HPDE6-E6E7 (cell line): ENCODE data around the gene PSMB3.
"Not testable (repeated sequence)": the region's sequence is repeated elsewhere in the genome, so short reads cannot be mapped to it uniquely, and the experiment has no call there.

Source experiments
- DNase-seq: peaks from one replicate; pipeline ENCODE4 v3.0.0; 2011; ENCODE audit warnings: missing footprints; ENCODE audit errors: extremely low spot score

Gene PSMB3

GRCh38 chr17:38749223-38750043 lies 3.1 kb upstream of the PSMB3 start:
- no peak for DNase-seq

- no peak for DNase-seq
Observed at GRCh38 chr17:38750044-38750311, 2.6 kb upstream of the PSMB3 start.

- DNase-seq: no peak
Observed at GRCh38 chr17:38750312-38751121, 2.0 kb upstream of the PSMB3 start.

- DNase-seq: no peak
Observed at GRCh38 chr17:38751144-38751807, 1.3 kb upstream of the PSMB3 start.

GRCh38 chr17:38751808-38752307 lies 683 bp upstream of the PSMB3 start:
- DNase-seq: peak; percentile 84

- no peak for DNase-seq
Observed at GRCh38 chr17:38753071-38753506, 548 bp downstream of the PSMB3 start.

- no peak for DNase-seq
Observed at GRCh38 chr17:38761612-38762011, 9.1 kb downstream of the PSMB3 start.

- no peak for DNase-seq
Observed at GRCh38 chr17:38762231-38762630, 9.7 kb downstream of the PSMB3 start.

GRCh38 chr17:38766341-38766740 lies 13.8 kb downstream of the PSMB3 start:
- DNase-seq: no peak

- no peak for DNase-seq
Observed at GRCh38 chr17:38768417-38768816, 15.9 kb downstream of the PSMB3 start.

- no peak for DNase-seq
Observed at GRCh38 chr17:38773258-38773657, 20.7 kb downstream of the PSMB3 start.

- no peak for DNase-seq
Observed at GRCh38 chr17:38777641-38778250, 25.2 kb downstream of the PSMB3 start.

GRCh38 chr17:38779965-38780752 lies 27.6 kb downstream of the PSMB3 start:
- DNase-seq: no peak

GRCh38 chr17:38783227-38783626 lies 30.7 kb downstream of the PSMB3 start:
- DNase-seq: no peak

- no peak for DNase-seq
Observed at GRCh38 chr17:38786372-38786771, 33.8 kb downstream of the PSMB3 start.

- not testable (repeated sequence) for DNase-seq
Observed at GRCh38 chr17:38787999-38788398, 35.5 kb downstream of the PSMB3 start.

- DNase-seq: no peak
Observed at GRCh38 chr17:38789185-38789584, 36.6 kb downstream of the PSMB3 start.

- not testable (repeated sequence) for DNase-seq
Observed at GRCh38 chr17:38790148-38790707, 37.7 kb downstream of the PSMB3 start.

- no peak for DNase-seq
Observed at GRCh38 chr17:38791162-38791561, 38.6 kb downstream of the PSMB3 start.

GRCh38 chr17:38794221-38794620 lies 41.7 kb downstream of the PSMB3 start:
- no peak for DNase-seq
